GM18861 (cell line): ENCODE results near the gene CAPZA1.

Source experiments
- ATAC-seq: cut with Tn5 transposase; IDR thresholded peaks from one replicate; pipeline ENCODE4 v1.9.1; 2021; ENCODE audit not compliant: unreplicated experiment

CAPZA1 gene

GRCh38 chr1:112675728-112676381 is 56.2 kb downstream of the CAPZA1 start:
- ATAC-seq: no peak

GRCh38 chr1:112676543-112676942 is 56.9 kb downstream of the CAPZA1 start:
- ATAC-seq: no peak

GRCh38 chr1:112677501-112677900 is 57.9 kb downstream of the CAPZA1 start:
- ATAC-seq: no peak

GRCh38 chr1:112678605-112679004 is 59.0 kb downstream of the CAPZA1 start:
- ATAC-seq: no peak

GRCh38 chr1:112685913-112686312 is 66.3 kb downstream of the CAPZA1 start:
- no peak for ATAC-seq

GRCh38 chr1:112686417-112686816 is 66.8 kb downstream of the CAPZA1 start:
- no peak for ATAC-seq

- no peak for ATAC-seq
Observed at GRCh38 chr1:112686835-112687234, 67.2 kb downstream of the CAPZA1 start.

GRCh38 chr1:112687361-112687760 is 67.7 kb downstream of the CAPZA1 start:
- no peak for ATAC-seq

GRCh38 chr1:112687785-112688496 is 68.3 kb downstream of the CAPZA1 start:
- ATAC-seq: no peak

GRCh38 chr1:112688781-112689193 is 69.2 kb downstream of the CAPZA1 start:
- ATAC-seq: no peak

- no peak for ATAC-seq
Observed at GRCh38 chr1:112689196-112689841, 69.7 kb downstream of the CAPZA1 start.

- no peak for ATAC-seq
Observed at GRCh38 chr1:112689842-112690237, 70.2 kb downstream of the CAPZA1 start.

- ATAC-seq: no peak
Observed at GRCh38 chr1:112692681-112693080, 73.0 kb downstream of the CAPZA1 start.

- ATAC-seq: no peak
Observed at GRCh38 chr1:112693821-112694220, 74.2 kb downstream of the CAPZA1 start.

GRCh38 chr1:112694363-112694929 is 74.8 kb downstream of the CAPZA1 start:
- ATAC-seq: no peak

GRCh38 chr1:112695276-112695675 is 75.6 kb downstream of the CAPZA1 start:
- no peak for ATAC-seq

- no peak for ATAC-seq
Observed at GRCh38 chr1:112696578-112697314, 77.1 kb downstream of the CAPZA1 start.

- no peak for ATAC-seq
Observed at GRCh38 chr1:112697781-112698201, 78.2 kb downstream of the CAPZA1 start.

GRCh38 chr1:112698366-112699310 is 79.0 kb downstream of the CAPZA1 start:
- no peak for ATAC-seq
